Amygdala (tissue), 56 donors: ENCODE measurements around the gene TMED4.
"Not testable (repeated sequence)": the region's sequence is repeated elsewhere in the genome, so short reads cannot be mapped to it uniquely, and the experiment has no call there.

ENCODE experiments used
- DNase-seq, 56 donors: peaks; one replicate each; lab custom pipeline; 2025; lab: John Stamatoyannopoulos, UW

Gene TMED4

GRCh38 chr7:44573464-44574286 lies 8.4 kb downstream of the TMED4 start, which contains the start of gene DDX56:
DDX56 (minus strand) TSS chr7:44573908; CDS start chr7:44573895, 13 bp downstream.
- peak; percentile 64 to 97 (median 91) for DNase-seq

- no peak for DNase-seq
Measured at GRCh38 chr7:44572771-44573170, 9.3 kb downstream of the TMED4 start.

- no peak for DNase-seq
Measured at GRCh38 chr7:44569959-44570358, 12.1 kb downstream of the TMED4 start.

- DNase-seq, result no peak
Measured at GRCh38 chr7:44568771-44569560, 13.1 kb downstream of the TMED4 start.

GRCh38 chr7:44567884-44568283 lies 14.1 kb downstream of the TMED4 start:
- DNase-seq, result no peak

GRCh38 chr7:44566680-44567079 lies 15.4 kb downstream of the TMED4 start:
- no peak for DNase-seq

GRCh38 chr7:44565795-44566559 lies 16.1 kb downstream of the TMED4 start:
- no peak for DNase-seq

- peak in 48 of 56 donors; percentile 6 to 75 (median 34) for DNase-seq
Measured at GRCh38 chr7:44565097-44565794, 16.8 kb downstream of the TMED4 start.

GRCh38 chr7:44564606-44565005 lies 17.4 kb downstream of the TMED4 start:
- DNase-seq, result no peak

- no peak for DNase-seq
Measured at GRCh38 chr7:44563171-44563679, 18.8 kb downstream of the TMED4 start.

GRCh38 chr7:44562622-44562962 lies 19.4 kb downstream of the TMED4 start:
- not testable (repeated sequence) for DNase-seq

- no peak for DNase-seq
Measured at GRCh38 chr7:44561962-44562621, 19.9 kb downstream of the TMED4 start.

GRCh38 chr7:44561481-44561880 lies 20.6 kb downstream of the TMED4 start:
- no peak for DNase-seq

GRCh38 chr7:44559485-44559884 lies 22.5 kb downstream of the TMED4 start:
- DNase-seq, result no peak

- DNase-seq, result no peak
Measured at GRCh38 chr7:44557485-44557884, 24.5 kb downstream of the TMED4 start.

- DNase-seq, result no peak
Measured at GRCh38 chr7:44555350-44555749, 26.7 kb downstream of the TMED4 start.

- not testable (repeated sequence) for DNase-seq
Measured at GRCh38 chr7:44552473-44553005, 29.5 kb downstream of the TMED4 start.

- no peak for DNase-seq
Measured at GRCh38 chr7:44549457-44549856, 32.6 kb downstream of the TMED4 start.

GRCh38 chr7:44548893-44549292 lies 33.1 kb downstream of the TMED4 start:
- DNase-seq, result no peak
